Measurements from ENCODE around the gene NOC4L.

Gene NOC4L

GRCh38 chr12:132171968-132172521, 27.8 kb downstream of the NOC4L start:
- no peak for DNase-seq

GRCh38 chr12:132172619-132173018, 28.4 kb downstream of the NOC4L start:
- DNase-seq = no peak

DNA sequence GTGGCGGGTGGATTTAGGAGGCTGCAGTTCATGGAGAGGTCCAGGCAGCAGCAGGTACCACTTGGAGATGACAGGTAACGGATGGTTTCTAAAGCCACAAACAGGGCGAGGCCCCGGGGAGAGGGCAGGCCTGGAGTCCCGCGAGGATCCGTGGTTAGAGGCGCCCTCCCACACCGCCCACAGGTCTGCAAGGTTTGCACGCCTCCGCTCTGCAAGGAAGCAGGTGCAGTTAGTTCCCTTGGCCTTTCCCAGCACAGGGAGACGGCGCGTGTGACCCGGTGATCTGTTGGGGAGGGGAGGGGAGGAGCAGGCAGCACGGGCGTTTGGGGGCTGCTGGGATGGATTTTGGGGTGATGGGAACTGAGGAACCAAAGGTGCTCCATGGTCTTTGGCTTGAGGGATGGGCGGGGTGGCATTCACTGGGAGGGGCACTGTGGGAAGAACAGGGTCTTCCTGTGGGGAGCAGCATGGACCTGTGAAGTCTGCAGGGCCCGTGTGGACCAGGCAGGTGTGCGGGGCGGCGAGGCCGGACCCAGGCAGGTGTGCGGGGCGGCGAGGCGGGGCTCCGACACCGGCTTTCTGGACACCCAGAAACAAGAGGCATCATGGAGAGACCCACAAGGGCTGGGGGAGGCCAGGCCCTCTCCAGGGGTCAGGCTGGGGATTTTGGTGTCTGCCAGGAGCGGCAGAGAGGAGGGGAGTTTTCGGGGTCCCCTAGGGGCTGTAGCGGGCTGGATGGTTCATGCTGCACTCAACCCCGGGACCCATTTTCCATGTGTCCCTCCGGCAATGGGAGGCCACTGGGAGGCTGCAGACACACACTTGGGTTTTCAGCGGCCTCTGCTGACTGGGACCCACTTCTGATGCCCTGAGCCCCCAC, 29.1 kb downstream of the NOC4L start:
- DNase-seq = no peak

DNA sequence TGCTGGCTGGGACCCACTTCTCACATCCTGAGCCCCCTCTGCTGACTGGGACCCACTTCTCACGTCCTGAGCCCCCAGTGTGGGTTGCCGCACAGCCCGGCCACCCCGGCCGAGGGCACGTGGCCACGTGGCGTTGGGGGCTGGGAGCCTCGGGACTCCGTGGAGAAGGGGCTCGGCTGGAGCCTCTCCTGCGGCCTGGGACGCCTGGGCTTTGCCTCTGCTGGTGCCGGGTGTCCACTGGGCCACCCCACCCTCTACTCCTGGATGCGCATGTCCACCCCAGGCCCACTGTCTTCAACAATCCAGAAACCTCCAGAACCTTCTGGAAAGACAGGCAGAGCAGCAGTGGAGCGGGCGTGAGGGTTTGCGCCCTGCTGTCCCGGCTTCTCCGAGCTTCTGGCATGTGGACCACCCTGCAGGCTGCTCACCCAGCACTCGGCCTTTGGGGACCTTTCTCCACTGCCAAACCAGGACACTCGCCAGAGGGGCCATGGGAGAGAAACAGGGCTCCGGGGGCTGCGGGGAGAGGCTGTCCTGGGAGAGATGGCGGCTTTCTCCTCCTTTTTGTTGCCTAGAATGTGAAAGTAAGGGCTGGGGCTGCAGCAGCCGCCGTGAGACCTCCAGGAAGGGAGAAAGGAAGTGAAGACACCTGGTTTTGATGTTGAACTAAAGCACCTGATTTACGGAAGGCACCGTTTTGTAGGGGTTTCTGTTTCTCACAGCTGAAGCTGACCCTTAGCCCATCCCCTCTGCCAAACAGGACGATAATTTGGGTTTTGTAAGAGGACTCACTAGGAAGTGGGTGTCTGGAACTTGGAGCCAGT, 30.0 kb downstream of the NOC4L start:
- DNase-seq = no peak

GRCh38 chr12:132174839-132175490, 30.7 kb downstream of the NOC4L start:
- no peak for DNase-seq

DNA sequence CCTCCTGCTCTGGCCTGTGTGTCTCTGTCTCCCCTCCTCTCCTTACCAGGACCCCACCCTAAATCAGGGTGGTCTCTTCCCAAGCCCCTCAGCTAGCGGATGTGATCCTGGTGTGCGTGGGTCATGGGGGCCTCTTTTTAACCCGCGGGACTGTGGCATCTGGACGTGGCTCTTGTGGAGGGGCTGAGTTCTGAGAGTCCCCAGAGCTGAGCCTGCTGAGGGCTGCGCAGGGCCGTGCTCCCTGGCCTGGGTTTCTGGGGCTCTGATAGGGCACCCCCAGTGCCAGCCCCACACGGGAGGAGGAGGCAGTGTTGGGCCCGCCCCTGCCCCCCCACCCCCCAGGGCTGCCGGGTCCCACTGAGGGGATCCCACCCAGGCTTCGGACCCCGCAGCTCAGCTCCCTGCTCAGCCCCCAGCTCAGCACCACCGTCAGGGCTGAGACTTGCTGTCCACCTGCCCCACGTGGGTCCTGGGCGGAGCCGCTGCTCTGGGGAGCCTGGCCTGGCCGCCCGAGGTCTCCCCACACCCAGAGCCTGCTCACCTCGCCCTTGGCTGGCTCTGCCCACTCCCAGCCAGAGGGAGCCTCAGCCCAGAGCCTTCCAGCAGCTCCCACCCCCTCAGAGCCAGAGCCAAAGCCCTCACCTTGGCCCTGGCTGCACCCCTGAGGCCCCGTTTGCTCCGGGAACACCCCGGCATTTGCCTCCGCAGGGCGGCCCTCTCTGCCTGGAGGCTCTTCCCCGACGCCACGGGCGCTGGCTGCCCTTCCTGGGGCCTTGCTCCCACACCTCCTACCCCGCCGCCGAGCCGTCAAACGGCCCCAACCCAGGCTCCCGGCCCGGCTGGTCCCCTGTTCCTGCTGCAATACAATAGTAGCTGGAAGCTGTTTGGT, 31.5 kb downstream of the NOC4L start:
- DNase-seq = no peak

DNA sequence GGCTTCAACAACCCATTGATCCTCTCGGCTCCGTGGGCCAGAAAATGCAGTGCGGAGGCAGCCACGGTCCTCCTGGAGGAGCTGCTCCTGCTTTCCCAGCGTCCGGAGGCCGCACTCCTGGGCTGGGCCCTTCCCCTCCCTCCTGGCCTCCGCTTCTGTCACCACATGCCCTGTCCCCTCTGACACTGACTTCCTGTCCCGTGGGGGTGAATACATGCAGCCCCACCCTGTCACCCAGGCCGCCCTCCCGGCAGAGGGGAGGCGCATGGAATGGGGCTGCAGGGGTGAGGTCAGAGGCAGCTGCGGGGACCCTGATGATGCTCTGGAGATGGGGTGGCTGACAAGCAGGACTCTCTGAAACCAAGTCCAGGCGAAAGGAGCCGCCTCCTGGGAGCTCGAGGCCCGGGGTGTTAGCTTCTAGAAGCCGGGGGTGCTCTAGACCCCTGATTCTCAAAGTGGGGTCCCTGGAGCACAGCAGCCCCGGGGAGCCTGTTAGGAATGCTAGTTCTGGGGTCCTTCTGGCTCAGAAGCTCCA, 32.2 kb downstream of the NOC4L start:
- no peak for DNase-seq

GRCh38 chr12:132176920-132177551, 32.8 kb downstream of the NOC4L start:
- DNase-seq = no peak

DNA sequence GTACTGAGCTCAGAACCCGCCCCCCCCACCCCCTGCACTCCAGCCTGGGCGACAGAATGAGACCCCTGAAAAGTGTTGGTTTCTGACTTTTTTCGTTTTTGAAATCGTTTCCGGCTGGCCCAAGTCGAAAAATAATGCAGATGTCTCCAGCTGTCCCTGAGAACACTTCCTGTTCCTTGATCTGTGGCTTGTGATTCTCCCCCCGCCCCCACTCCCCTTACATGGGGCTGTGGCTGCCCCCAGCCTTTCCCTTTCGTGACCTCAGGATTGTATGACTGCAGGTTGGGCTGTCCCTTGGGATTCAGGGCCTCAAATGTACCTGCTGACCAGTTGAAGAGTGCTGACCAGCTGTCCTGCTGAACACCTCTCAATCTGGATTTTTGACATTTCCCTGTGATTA, 34.1 kb downstream of the NOC4L start:
- no peak for DNase-seq

DNA sequence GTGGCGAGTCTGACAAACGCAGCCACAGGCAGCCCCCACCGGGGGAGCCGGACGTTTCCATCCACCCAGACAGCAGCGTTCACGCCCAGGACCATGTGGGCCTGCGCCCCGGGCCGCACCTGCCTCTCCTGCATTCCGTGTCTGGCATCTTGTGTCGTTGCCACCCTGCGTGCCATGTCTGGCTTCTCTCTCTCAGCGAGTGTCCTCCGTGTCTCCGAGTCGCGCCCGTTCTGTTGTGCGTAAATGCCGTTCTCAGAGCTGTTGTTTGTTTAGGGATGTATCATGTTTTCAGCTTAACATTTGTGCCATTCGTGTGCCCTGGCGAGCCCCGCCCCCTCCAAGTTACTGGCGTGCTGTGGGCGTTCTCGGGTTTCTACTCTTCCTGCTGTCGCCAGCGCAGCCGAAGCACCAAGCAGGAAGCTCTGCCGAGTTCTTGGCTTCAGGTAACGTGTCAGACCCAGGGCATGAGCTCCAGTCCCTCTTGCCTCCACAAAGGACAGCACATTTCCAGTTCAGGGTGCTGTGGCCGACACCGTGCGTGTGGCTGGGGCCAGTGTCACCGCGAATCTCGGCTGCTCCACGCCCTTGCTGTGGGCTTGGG, 34.6 kb downstream of the NOC4L start:
- peak; percentile 48 for DNase-seq

DNA sequence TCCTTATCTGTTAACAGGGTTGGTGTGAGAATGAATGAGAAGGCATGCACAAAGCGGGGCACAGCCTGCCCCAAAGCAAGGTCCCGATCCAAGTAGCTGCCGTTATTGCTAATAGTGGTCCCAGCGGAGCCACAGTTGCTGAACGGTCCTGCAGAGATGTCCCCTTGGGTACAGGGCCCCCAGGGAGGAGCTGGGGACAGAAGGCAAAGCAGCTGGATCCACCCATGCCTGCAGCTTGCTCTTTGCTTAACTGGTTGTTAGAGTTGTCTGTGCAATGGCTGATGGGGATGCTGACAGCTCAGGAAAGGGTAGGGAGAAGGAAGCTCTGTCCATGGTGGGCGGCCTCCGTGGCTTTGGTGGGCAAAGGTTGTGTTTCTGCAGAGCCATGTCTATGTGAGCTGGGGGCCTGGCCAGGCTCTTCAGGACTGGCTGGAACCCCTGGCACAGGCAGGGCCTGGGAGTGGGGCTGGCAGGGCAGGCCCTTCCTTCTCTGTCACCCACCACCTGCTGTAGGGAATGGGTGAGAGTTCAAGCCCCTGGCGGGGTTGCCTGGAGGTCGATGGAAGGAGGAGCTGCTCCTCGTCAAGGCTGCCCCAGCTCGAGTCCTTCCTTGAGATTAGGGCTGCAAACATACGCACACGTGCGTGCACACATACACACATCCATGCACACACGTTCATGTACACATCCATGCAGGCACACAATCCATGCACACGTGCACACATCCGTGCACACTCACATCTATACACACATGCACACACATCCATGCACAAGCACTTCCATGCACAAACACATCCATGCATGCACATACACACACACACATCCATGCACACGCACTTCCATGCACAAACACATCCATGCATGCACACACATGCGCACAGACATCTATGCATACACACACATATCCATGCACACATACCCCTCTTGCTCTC, 35.4 kb downstream of the NOC4L start:
- DNase-seq = no peak

- DNase-seq = no peak
Measured at GRCh38 chr12:132180648-132181546, 36.6 kb downstream of the NOC4L start.

- DNase-seq = no peak
Measured at GRCh38 chr12:132181570-132182200, 37.4 kb downstream of the NOC4L start.

DNA sequence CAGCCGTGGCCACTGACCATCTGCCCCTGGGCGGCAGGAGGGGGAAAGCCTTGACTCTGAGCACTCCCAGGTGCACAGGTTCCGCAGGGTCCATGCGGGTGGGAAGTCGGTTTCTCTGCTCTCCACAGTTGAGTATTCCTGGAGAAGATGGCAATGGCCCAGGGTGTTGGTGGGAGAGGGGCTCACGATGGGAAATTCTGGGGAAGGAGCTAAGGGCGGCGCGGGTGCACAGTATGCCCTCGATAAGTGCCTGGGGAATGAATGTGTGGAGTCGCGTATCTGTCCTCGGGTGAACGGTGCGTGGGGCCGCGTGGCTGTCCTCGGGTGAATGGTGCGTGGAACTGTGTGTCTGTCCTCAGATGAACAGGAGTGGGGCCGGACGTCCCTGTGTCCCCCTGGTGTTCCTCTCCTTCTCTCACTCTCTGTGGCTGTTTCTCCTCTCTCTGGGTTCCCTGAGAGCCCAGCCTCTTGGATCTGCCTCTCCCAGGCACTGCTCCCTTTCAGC, 38.0 kb downstream of the NOC4L start:
- DNase-seq = no peak

GRCh38 chr12:132182711-132183365, 38.6 kb downstream of the NOC4L start:
- no peak for DNase-seq

DNA sequence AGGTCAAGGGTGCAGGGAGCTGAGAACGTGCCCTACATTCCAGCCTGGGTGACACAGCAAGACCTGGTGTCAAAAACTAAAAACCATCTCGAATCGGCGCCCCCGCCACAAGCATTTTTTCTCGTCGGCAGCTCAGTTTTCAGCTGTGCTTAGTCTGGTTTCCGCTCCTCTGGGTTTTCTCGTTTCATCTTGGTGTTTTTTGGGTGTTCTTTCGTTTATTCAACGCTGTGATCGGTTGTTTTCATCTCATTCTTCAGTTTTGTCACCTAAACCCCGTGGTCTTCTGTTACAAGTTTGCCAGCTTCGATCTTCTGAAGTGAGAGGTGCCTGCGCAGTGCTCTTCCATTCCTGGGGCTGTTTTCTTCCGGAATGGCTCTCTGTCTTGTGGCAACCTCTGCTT, 41.4 kb downstream of the NOC4L start:
- DNase-seq = no peak

DNA sequence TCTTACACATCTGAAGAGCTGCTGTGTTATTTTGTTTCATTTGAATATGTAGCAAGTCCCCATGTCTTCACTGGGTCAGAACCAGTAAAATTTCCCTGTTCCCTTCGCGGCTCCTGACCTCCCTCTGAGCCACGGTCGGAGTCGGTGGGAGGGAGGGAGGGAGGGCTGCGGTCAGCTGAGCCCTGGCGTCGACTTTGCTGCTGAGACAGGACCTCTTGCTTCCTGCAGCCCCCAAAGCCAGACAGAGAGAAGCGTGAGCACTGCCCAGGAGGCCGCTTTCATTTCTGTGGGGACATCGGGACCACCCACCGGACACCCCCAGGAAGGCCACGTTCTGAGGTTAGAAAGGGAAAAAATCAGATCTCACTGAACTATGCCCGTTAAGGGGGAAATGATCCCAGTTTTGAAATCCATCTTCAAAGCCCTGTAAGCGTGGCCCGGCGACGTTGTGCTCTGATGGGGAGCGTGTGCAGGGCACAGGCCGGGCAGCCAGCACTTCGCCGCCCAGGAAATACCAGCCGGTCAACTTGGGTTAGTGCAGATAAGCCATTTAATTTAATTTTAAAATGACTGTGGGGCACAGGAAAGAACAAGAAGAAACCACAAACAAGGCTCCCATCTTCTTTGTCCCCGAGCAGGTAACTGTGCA, 42.1 kb downstream of the NOC4L start:
- DNase-seq = no peak
